ENCODE measurements around the gene XG.

XG gene

GRCh38 chrX:2823795-2824386, 72.1 kb downstream of the XG start:
- DNase-seq, result no peak

GRCh38 chrX:2824886-2825285, 73.0 kb downstream of the XG start:
- DNase-seq, result no peak

- peak; percentile 31 for DNase-seq
These were observed 76.6 kb downstream of the XG start, which contains the start of gene GYG2 for GRCh38 chrX:2828344-2828958. GYG2 (plus strand) TSS chrX:2828930; CDS start chrX:2830189, 1,259 bp downstream.

- DNase-seq, result peak; percentile 5
These were observed 77.1 kb downstream of the XG start for GRCh38 chrX:2828959-2829411.

GRCh38 chrX:2829469-2830246, 77.8 kb downstream of the XG start:
- DNase-seq, result no peak

GRCh38 chrX:2831471-2832228, 79.8 kb downstream of the XG start:
- no peak for DNase-seq

GRCh38 chrX:2837961-2838360, 86.1 kb downstream of the XG start:
- no peak for DNase-seq

- DNase-seq, result no peak
These were observed 89.1 kb downstream of the XG start for GRCh38 chrX:2840961-2841360.

GRCh38 chrX:2841537-2841936, 89.7 kb downstream of the XG start:
- DNase-seq, result no peak

GRCh38 chrX:2846992-2847391, 95.2 kb downstream of the XG start:
- no peak for DNase-seq

- no peak for DNase-seq
These were observed 97.0 kb downstream of the XG start for GRCh38 chrX:2848871-2849301.

- no peak for DNase-seq
These were observed 103.1 kb downstream of the XG start for GRCh38 chrX:2854918-2855317.

- DNase-seq, result no peak
These were observed 103.9 kb downstream of the XG start for GRCh38 chrX:2855761-2856160.

GRCh38 chrX:2857566-2857965, 105.7 kb downstream of the XG start:
- DNase-seq, result peak; percentile 11

GRCh38 chrX:2859197-2859797, 107.5 kb downstream of the XG start:
- DNase-seq, result no peak

GRCh38 chrX:2862404-2862803, 110.6 kb downstream of the XG start:
- DNase-seq, result no peak

GRCh38 chrX:2863646-2864045, 111.8 kb downstream of the XG start:
- DNase-seq, result no peak

All from hematopoietic multipotent progenitor cell treated with erythropoietin and hydrocortisone succinate and interleukin-3 and kit ligand, for 4 days (in vitro differentiated cells).